ENCODE data around the gene RDH11.

Gene RDH11

DNA sequence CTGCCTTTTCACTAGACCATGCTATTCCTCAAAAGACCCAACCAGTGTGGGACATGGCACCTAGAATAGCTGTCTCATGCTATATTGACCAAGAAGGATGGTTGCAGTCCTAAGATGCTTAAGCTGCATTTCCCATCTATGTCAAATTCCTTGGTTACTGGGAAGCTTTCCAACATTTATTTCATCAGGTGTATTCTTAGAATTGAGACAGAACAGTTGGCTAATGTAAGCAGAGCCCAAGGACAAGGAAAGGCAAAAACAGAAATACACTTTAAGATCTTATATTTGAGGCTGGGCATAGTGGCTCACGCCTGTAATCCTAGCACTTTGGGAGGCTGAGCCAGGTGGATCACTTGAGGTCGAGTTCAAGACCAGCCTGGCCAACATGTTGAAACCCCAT lies 51.1 kb downstream of the RDH11 start:
- no peak for DNase-seq

- no peak for DNase-seq
Observed at GRCh38 chr14:67643713-67644112, 51.9 kb downstream of the RDH11 start.

DNA sequence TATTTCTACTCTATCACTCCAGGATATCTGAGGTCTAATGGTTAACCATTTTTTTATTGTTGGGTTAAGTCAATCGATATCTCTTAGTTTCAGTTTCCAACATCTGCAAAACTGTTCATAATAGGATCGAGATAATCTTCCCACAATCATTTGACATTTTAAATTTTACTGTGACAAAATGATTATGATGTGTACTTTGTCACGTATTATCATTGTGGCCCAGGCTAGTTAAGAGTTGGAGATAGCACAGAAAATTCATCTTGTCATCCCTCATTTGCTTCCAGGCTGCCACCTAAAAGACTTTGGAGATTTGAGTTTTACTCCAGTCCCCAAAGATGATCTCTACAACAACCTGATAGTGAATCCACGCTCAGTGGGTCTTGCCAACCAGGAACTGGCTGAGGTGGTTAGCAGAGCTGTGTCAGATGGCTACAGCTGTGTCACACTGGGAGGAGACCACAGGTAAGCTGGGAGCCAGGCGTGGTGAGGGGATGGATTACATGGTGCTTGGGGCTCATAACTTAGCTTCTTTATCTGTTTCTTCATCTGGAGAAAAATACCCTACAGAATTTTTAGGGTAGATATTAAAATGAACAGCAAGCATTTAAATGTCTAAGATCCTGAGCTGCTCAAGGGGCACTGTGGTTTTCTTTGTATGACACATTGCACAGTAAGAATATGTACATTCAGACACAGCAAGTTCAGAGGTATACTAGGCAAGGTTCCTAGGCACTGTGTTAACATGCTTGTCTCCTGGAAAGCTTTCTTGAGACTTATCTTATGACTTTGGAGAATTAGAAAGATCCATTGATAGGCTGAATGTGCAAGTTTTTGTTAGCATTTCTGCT lies 53.4 kb downstream of the RDH11 start:
- DNase-seq: no peak

GRCh38 chr14:67641480-67641879 lies 54.1 kb downstream of the RDH11 start:
- DNase-seq: no peak

DNA sequence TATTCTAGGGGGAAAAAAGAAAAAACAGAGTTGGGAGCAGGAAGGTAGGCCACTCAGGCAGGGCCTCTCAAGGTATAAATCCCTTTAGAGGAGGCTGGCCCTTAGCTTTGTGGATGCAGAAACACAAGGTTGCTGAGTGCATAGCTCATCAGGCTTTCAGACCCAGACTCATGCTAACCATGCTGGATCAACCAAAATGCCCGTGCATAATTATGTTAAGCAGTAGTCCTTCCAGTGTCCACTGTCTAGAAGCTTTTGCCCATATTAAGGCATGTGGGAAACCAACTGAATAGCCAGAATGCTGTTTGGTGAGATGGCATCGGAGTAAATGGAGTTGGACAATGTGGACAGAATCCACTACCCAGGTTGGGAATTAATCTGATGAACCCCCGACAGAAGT lies 56.9 kb downstream of the RDH11 start:
- DNase-seq: no peak

DNA sequence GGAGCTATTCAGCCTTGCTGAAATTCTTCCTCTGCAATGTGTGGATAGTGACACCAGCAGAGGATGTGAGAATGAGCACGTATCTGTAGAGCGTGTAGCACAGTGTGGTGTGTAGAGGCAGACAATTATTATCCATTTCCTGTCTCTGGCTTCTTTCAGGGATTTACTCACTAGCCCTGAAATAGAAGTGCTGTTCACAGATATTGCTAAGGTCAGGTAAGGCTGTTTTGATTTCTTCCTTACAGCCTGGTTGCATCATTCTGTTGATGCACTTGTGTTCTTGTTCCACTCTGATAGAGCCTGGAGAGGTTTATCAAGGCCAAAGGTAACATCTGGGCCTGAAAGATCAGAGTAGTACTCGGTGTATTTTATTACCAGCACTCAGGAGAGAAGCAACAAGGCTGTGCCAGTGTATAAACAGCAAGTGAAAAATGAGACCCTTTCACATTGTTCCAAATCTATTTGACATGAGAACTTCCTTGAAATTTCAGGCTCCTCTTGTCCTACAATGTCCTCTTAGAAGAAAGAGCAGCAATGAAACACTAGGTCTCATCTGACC lies 59.1 kb downstream of the RDH11 start:
- no peak for DNase-seq

- DNase-seq: no peak
Observed at GRCh38 chr14:67633451-67634147, 62.0 kb downstream of the RDH11 start.

- DNase-seq: no peak
Observed at GRCh38 chr14:67630938-67631337, 64.6 kb downstream of the RDH11 start.

DNA sequence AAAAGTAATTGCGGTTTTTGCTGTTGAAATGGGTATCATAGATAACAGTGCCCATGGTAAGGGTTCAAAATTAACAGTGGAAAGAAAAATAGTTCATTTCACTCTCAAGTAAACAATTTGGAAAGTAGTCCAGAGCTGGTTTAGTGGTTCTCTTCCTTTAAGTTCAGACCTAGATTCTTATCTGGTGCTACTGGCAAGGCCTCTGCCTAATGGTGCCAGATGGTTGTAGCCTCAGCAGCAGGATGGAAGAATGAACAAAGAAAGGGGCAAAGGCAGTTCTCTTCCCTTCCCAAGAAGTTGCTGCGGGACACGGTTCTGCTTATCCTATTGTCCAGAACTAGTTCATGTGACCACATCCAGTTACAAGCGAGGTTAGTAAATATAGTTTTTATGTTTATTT lies 65.4 kb downstream of the RDH11 start:
- no peak for DNase-seq

- DNase-seq: no peak
Observed at GRCh38 chr14:67627519-67627918, 68.0 kb downstream of the RDH11 start.

All from inflammatory macrophage treated with lipopolysaccharide for 4 hours (primary cell).